Measurements from ENCODE around the gene ASAP3. TPM values are rescaled to one million over a fixed set of nuclear protein-coding genes. Genes with fewer than 3 reads are reported as not detected.
A peak's percentile ranks its signal among the peaks of the same experiment; 100 is the strongest.

ASAP3 gene
- total and polyA plus RNA-seq, 2 experiments from 2014 or later: 62.0 to 157 TPM

DNA sequence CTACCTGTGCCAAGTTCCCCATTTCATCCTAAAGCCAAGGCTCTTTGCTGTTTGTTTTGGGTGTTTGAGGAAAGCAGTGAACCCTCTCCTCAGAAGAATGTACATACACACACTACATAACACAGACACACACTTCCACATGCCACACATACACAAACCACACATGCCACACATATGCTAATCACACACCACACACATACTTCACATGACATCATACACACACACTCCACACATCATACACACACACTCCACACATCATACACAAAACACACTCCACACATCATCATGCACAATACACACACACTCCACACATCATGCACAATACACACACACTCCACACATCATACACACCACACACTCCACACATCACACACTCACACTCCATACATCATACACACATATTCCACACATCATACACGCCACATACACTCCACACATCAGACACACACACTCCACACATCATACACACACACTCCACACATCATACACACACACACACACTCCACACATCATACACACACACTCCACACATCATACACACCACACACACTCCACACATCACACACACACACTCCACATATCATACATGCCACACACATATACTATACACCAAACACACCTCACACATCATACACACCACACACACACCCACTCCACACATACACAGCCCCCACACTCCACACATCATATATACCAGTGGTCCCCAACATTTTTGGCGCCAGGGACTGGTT lies 91.7 kb downstream of the ASAP3 start:
- no peak overlapping the region for H3K4me3 ChIP-seq
- H3K27ac ChIP-seq: no peak overlapping the region
- no peaks in the 10 kb centered on the region for H3K27me3 ChIP-seq
- TF ChIP-seq, protein P1, sequence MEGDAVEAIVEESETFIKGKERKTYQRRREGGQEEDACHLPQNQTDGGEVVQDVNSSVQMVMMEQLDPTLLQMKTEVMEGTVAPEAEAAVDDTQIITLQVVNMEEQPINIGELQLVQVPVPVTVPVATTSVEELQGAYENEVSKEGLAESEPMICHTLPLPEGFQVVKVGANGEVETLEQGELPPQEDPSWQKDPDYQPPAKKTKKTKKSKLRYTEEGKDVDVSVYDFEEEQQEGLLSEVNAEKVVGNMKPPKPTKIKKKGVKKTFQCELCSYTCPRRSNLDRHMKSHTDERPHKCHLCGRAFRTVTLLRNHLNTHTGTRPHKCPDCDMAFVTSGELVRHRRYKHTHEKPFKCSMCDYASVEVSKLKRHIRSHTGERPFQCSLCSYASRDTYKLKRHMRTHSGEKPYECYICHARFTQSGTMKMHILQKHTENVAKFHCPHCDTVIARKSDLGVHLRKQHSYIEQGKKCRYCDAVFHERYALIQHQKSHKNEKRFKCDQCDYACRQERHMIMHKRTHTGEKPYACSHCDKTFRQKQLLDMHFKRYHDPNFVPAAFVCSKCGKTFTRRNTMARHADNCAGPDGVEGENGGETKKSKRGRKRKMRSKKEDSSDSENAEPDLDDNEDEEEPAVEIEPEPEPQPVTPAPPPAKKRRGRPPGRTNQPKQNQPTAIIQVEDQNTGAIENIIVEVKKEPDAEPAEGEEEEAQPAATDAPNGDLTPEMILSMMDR (IDR thresholded peaks at IDR 0.05; ENCODE audit: low read depth, low read length): no peak
- no peaks in the 10 kb centered on the region for H3K9me3 ChIP-seq (ENCODE audit: low read depth)
- peaks cover 5% of the 10 kb centered on the region for H3K36me3 ChIP-seq
- peaks cover 29% of the 10 kb centered on the region for H3K4me1 ChIP-seq (ENCODE audit: low read depth)
- DNase-seq (ENCODE audit: low read depth in 1 of 2, low spot score in 1 of 2): no peak

DNA sequence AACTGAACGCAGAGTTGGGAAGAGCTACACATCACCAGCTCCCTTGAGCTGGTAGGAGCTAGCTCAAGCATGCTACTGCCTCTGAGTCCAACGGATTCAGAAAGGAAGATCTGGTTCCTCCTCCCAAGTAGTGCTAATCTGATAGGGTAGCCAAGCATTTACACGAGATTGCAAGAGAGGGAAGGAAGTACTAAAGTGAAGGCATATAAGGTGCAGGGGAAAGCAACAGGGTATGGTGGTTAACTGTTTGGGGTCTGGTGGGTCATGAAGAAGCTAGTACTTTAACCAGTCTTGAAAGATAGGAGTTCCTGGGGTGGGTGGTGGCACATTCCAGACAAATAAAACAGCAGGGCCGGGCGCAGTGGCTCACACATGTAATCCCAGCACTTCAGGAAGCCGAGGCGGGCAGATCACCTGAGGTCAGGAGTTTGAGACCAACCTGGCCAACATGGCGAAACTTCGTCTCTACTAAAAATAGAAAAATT lies 94.1 kb downstream of the ASAP3 start:
- no peak for DNase-seq (ENCODE audit: low read depth in 1 of 2, low spot score in 1 of 2)
- H3K27me3 ChIP-seq: peaks cover 2% of the 10 kb centered on the region
- H3K9me3 ChIP-seq (ENCODE audit: low read depth): no peaks in the 10 kb centered on the region
- H3K4me3 ChIP-seq: no peak overlapping the region
- TF ChIP-seq, protein P1 (IDR thresholded peaks at IDR 0.05; ENCODE audit: low read depth, low read length): no peak
- H3K4me1 ChIP-seq (ENCODE audit: low read depth): peaks cover 16% of the 10 kb centered on the region
- H3K36me3 ChIP-seq: peaks cover 5% of the 10 kb centered on the region
- H3K27ac ChIP-seq: peak overlapping the region; percentile 16

DNA sequence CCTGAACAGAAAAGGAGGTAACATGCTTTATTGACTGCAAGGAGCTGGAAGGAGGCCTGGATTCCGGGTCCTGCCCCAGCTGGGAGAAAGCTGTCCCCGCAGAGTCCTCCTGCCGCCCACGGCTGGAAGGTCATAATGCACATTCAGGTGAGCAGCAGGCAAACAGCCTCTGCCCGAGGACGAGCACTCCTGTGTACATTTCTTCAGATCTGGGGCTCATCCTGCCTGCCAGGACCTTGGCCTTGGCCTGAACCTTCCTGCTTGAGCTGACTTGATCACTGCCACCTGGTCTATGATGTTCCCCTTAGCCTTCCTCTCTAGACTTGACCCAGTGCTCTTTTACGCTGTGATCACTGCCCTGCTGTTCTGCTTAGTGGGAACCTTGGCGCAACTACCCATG lies 96.5 kb downstream of the ASAP3 start:
- peaks cover 11% of the 10 kb centered on the region for H3K36me3 ChIP-seq
- H3K27ac ChIP-seq: no peak overlapping the region
- TF ChIP-seq, protein P1 (IDR thresholded peaks at IDR 0.05; ENCODE audit: low read depth, low read length): no peak
- no peak overlapping the region for H3K4me3 ChIP-seq
- H3K9me3 ChIP-seq (ENCODE audit: low read depth): no peaks in the 10 kb centered on the region
- peaks cover 2% of the 10 kb centered on the region for H3K27me3 ChIP-seq
- DNase-seq (ENCODE audit: low read depth in 1 of 2, low spot score in 1 of 2): no peak
- no peaks in the 10 kb centered on the region for H3K4me1 ChIP-seq (ENCODE audit: low read depth)

DNA sequence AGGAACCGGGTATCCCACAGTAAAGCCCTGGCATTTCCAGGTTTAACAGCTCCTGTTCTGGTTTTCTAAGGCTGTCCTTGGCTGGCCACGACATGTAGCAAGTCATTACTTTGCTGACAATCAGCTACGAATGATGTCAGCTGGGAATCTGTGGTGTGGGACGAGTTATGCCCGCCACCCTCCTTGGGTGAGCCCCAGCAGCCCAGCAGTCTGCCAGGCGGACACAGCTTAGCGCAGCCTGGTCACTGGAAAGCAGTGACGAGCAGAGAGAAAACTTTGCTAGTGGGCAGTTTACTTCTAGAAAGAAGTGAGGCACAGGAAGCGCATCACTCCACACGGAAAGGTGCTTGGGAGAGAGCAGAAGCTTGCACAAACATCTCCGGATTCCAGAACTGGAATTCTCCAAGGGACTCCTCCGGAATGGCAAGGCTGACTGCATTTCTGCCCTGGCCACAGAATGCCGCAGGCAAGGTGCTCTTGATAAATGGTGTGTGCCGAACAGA lies 98.8 kb downstream of the ASAP3 start:
- peaks cover 2% of the 10 kb centered on the region for H3K27me3 ChIP-seq
- H3K4me3 ChIP-seq: no peak overlapping the region
- DNase-seq (ENCODE audit: low read depth in 1 of 2, low spot score in 1 of 2): peak in 1 of 2 donors; percentile 51
- H3K9me3 ChIP-seq (ENCODE audit: low read depth): no peaks in the 10 kb centered on the region
- no peak overlapping the region for H3K27ac ChIP-seq
- TF ChIP-seq, protein P1 (IDR thresholded peaks at IDR 0.05; ENCODE audit: low read depth, low read length): no peak
- peaks cover 18% of the 10 kb centered on the region for H3K36me3 ChIP-seq
- no peaks in the 10 kb centered on the region for H3K4me1 ChIP-seq (ENCODE audit: low read depth)

DNA sequence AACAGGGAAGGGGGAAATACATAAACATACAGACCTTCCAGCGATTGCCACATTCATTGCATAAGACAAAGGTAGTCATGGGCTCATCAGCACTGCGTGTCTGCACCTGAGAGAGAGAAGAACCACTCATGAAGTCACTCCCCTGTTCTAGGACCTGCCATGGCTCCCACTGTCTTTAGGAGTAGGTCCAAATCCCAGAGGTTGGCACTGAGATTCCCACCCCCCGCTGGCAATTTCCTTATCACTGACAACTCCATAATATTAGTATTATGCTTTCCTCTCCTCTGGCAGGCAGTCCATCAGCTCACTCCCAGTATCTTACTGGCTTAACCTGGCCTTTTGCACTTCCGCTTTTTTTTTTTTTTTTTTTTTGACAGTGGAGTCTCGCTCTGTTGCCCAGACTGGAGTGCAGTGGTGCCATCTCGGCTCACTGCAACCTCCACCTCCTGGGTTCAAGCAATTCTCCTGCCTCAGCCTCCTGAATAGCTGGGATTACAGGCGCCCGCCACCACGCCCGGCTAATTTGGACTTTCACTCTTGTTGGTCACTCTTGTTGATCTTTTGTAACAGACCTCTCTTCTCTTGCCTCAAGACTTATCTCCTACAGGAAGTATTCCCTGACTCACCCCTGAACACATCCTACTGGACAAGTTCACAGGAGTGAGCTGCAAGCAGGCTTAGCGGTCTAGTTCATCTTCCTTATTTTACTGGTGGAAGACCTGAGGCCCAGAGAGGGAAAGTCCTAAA lies 99.5 kb downstream of the ASAP3 start:
- Histone ChIP-seq H3K27ac (no peak overlapping the region), H3K4me1 (ENCODE audit: low read depth) (no peaks in the 10 kb centered on the region), H3K36me3 (peaks cover 18% of the 10 kb centered on the region), H3K27me3 (peaks cover 2% of the 10 kb centered on the region), H3K9me3 (ENCODE audit: low read depth) (no peaks in the 10 kb centered on the region), H3K4me3 (no peak overlapping the region)
- TF ChIP-seq, protein P1 (IDR thresholded peaks at IDR 0.05; ENCODE audit: low read depth, low read length): no peak
- DNase-seq (ENCODE audit: low read depth in 1 of 2, low spot score in 1 of 2): peak in 1 of 2 donors; percentile 85
